Mucosa of descending colon (tissue), 3 donors: ENCODE data around the gene CDCA7. TPM values are rescaled to one million over a fixed set of nuclear protein-coding genes. Genes with fewer than 3 reads are reported as not detected.

Experiments
- ATAC-seq: fragments of 200-7000 bp; cut with Tn5 transposase; one replicate; pipeline ENCODE4 v1.9.1; 2020; ENCODE audit warnings: mild to moderate bottlenecking, moderate library complexity
- DNase-seq, 3 donors: peaks; one replicate each; pipeline ENCODE4 v3.0.0-alpha.2; 2020
- H3K36me3 ChIP-seq: fragments of 200-600 bp; one replicate; pipeline ENCODE4 v1.8.0; 2021; ENCODE audit warnings: low read depth, mild to moderate bottlenecking
- H3K4me1 ChIP-seq: fragments of 200-600 bp; one replicate; pipeline ENCODE4 v1.8.0; 2021; ENCODE audit warnings: low read depth, mild to moderate bottlenecking
- H3K4me3 ChIP-seq: fragments of 200-600 bp; one replicate; pipeline ENCODE4 v1.8.0; 2021; ENCODE audit warnings: mild to moderate bottlenecking
- H3K9me3 ChIP-seq: fragments of 200-600 bp; one replicate; pipeline ENCODE4 v1.8.0; 2021; ENCODE audit warnings: mild to moderate bottlenecking
- intact Hi-C, 2 donors: fragments of 100-400 bp; cut with DNase I in 1 of 2; cut with micrococcal nuclease in 1 of 2; formaldehyde crosslinking; loops; one replicate each; pipeline versions ENCODE4 v1.11.0 to v1.11.1; 2022; cut with DNase I, micrococcal nuclease
- total RNA-seq, 3 donors: library from RNA; stranded (reverse); fragmentation: NEBNext Ultra II Directional in 2 of 3; extraction: Animal tissue kit (Norgen Biotek cat#: 25700) in 2 of 3; gene quantifications; one replicate each; pipeline versions ENCODE4 v1.2.1 to v1.2.4, GENCODE V29; 2021 to 2023
- TF ChIP-seq, protein P1 (sequence below): fragments of 200-600 bp; IDR thresholded peaks from one replicate; pipeline ENCODE4 v1.8.0; 2022; ENCODE audit warnings: antibody characterized with exemption, mild to moderate bottlenecking
- donor health status: DM: no; HTN: no; CAD: no; lungs with moderate emphysema.
- donor health status: DM: no; HTN: no; CAD: no.
- donor health status: DM: no; HTN: yes; CAD: no.

The CDCA7 gene
- total RNA-seq, 3 donors from 2014 or later = 9.3 to 43.6 (median 23.0) TPM

DNA sequence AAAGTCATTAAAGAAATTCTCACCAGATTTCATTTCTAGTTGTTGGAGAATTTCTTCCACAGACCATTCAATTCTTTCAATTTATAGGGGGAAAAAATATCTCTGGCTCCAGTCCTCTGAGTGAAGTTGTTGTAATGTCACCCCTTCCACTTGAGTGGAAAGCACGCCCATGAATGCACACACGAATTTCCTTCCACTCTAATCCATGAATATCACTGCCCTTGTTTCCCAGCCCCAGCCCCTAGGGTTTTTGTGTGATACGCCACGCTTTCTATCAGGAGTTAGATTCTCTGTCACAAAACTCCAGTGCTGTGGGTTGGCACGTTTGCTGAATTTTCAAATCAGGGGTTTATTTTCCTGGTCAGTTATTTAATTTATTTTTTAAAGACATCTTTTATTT is 38.1 kb downstream of the CDCA7 start:
- Histone ChIP-seq H3K36me3 (no peaks in the 10 kb centered on the region), H3K4me1 (no peaks in the 10 kb centered on the region), H3K4me3 (no peak overlapping the region), H3K9me3 (no peaks in the 10 kb centered on the region)
- DNase-seq (no peak), ATAC-seq (no peak)
- TF ChIP-seq, protein P1, sequence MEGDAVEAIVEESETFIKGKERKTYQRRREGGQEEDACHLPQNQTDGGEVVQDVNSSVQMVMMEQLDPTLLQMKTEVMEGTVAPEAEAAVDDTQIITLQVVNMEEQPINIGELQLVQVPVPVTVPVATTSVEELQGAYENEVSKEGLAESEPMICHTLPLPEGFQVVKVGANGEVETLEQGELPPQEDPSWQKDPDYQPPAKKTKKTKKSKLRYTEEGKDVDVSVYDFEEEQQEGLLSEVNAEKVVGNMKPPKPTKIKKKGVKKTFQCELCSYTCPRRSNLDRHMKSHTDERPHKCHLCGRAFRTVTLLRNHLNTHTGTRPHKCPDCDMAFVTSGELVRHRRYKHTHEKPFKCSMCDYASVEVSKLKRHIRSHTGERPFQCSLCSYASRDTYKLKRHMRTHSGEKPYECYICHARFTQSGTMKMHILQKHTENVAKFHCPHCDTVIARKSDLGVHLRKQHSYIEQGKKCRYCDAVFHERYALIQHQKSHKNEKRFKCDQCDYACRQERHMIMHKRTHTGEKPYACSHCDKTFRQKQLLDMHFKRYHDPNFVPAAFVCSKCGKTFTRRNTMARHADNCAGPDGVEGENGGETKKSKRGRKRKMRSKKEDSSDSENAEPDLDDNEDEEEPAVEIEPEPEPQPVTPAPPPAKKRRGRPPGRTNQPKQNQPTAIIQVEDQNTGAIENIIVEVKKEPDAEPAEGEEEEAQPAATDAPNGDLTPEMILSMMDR = no peak
- intact Hi-C loops = no loop called here

GRCh38 chr2:173393186-173393585 is 38.5 kb downstream of the CDCA7 start:
- DNase-seq = no peak
- intact Hi-C loops = no loop called here
- Histone ChIP-seq H3K9me3 (no peaks in the 10 kb centered on the region), H3K36me3 (no peaks in the 10 kb centered on the region), H3K4me1 (no peaks in the 10 kb centered on the region), H3K4me3 (no peak overlapping the region)
- no peak for ATAC-seq
- TF ChIP-seq, protein P1 = no peak

DNA sequence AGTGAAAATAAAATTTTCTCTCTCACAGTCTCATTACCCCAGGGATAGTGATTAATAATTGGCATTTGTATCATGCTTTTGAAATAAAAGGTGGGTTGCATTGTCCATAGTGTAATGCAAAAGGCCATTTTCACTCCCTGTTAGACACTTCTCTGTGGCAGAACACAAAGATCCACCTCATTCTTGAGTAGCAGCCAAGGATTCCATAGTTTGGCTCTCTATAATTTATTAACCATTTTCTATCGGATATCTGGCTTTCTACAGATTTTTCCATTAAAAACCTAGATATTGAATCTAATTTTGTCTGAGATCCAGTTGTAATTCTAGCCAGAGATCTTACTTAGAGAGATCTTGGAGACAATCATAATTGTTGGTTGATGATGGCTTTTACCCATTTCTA is 39.0 kb downstream of the CDCA7 start:
- DNase-seq (no peak), ATAC-seq (no peak)
- Histone ChIP-seq H3K9me3 (no peaks in the 10 kb centered on the region), H3K36me3 (no peaks in the 10 kb centered on the region), H3K4me1 (no peaks in the 10 kb centered on the region), H3K4me3 (no peak overlapping the region)
- intact Hi-C loops = no loop called here
- TF ChIP-seq, protein P1 = no peak

DNA sequence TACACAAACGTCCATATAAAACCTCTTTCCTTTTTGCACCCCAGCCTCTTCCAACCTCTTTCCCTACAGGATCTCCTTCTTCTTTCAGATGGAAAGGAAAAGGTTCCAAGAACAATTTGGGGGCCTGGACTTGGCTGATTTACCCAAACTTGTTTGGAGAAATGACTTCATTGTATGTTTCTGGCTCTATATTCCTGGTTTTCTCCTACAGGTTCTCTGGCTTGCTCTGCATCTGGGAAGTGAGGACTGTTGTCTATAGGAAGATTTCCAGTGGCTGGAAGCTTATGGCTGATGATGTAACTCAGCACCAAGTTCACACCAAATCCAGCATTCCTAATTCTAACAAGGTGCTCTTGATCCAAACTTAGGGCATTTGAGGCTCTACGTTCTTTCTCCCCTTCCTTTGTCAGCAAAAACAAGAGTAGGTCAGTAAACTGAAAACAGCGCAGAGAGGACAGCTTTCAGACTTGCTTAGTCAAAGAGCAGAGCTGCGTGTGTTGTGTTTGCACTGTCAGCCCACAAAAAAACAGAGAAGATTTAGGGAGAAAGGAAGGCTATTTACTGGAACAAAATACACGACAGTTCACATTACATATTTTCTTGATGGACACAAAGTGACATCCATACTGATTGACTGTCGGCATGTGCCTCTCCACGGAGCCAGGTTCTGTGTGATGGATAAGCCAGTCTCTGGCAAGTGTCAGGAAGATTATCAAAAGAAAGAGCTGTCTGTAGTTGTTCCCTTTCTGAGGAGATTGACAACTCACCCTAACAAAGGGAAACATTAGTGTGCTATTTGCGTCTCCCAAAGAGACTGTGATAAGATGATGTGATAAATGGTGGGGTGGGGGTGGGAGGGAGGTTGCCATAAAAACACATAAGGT is 39.7 kb downstream of the CDCA7 start:
- Histone ChIP-seq H3K36me3 (no peaks in the 10 kb centered on the region), H3K9me3 (no peaks in the 10 kb centered on the region), H3K4me3 (no peak overlapping the region), H3K4me1 (no peaks in the 10 kb centered on the region)
- TF ChIP-seq, protein P1 = no peak
- DNase-seq (no peak), ATAC-seq (no peak)
- intact Hi-C loops = no loop called here

GRCh38 chr2:173395567-173396351 is 41.1 kb downstream of the CDCA7 start:
- TF ChIP-seq, protein P1 = no peak
- Histone ChIP-seq H3K9me3 (no peaks in the 10 kb centered on the region), H3K4me3 (no peak overlapping the region), H3K4me1 (no peaks in the 10 kb centered on the region), H3K36me3 (no peaks in the 10 kb centered on the region)
- ATAC-seq (no peak), DNase-seq (no peak)
- intact Hi-C loops = no loop called here
